B cell (primary cell): ENCODE results near the gene PMPCA. TPM values are rescaled to one million over a fixed set of nuclear protein-coding genes. Genes with fewer than 3 reads are reported as not detected.

Experiments used
- ATAC-seq: fragments of 200-7000 bp; cut with Tn5 transposase; one replicate; pipeline ENCODE4 v1.10.0; 2021; ENCODE audit warnings: low read depth, mild to moderate bottlenecking, moderate number of reproducible peaks, moderate library complexity
- CTCF ChIA-PET: fragments of 350-600 bp; sonication (Branson Sonifier 250); formaldehyde crosslinking; loops from one replicate; lab custom pipeline; 2021; ENCODE audit warnings: antibody characterized with exemption, inconsistent platforms; lab: Charles Lee
- POLR2A ChIA-PET: fragments of 350-600 bp; sonication (Branson Sonifier 250); formaldehyde crosslinking; loops from one replicate; lab custom pipeline; 2021; ENCODE audit warnings: antibody characterized with exemption; lab: Charles Lee
- DNase-seq: peaks from one replicate; pipeline ENCODE4 v3.0.0; 2013
- H2AFZ ChIP-seq: 2 replicates; pipeline ENCODE4 v1.6.1; 2012; ENCODE audit warnings: mild to moderate bottlenecking, low read depth, low read length; ENCODE audit not compliant: insufficient read depth, poor library complexity, severe bottlenecking
- H3K27ac ChIP-seq, 2 donors: 1 replicate in 1 of 2; 2 replicates in 1 of 2; pipeline ENCODE4 v1.5.1; 2012 to 2013; ENCODE audit warnings: low read length in 2 of 2, mild to moderate bottlenecking in 2 of 2, moderate library complexity in 1 of 2
- H3K27me3 ChIP-seq, 4 experiments: fragments of 200-600 bp in 1 of 4; sonication (generic) in 1 of 4; replicated peaks in 1 of 4; 1 replicate in 2 of 4; 2 replicates in 2 of 4; pipeline versions ENCODE4 v1.6.1 to v1.7.0; 2013 to 2016; ENCODE audit warnings: low read length in 3 of 4, mild to moderate bottlenecking in 2 of 4, mixed read lengths in 1 of 4, moderate library complexity in 1 of 4; ENCODE audit not compliant: insufficient read depth in 4 of 4, control insufficient read depth in 3 of 4; ENCODE audit errors: control extremely low read depth in 1 of 4
- H3K36me3 ChIP-seq, 2 experiments: replicated peaks in 1 of 2; 1 replicate in 1 of 2; 2 replicates in 1 of 2; pipeline versions ENCODE4 v1.6.1 to v1.7.1; 2013; ENCODE audit warnings: low read length in 1 of 2; ENCODE audit not compliant: insufficient read depth in 2 of 2, control insufficient read depth in 1 of 2; ENCODE audit errors: control extremely low read depth in 1 of 2, extremely low read depth in 1 of 2
- H3K4me1 ChIP-seq, 2 donors: fragments of 200-600 bp in 1 of 2; sonication (generic) in 1 of 2; 1 replicate in 1 of 2; 2 replicates in 1 of 2; pipeline versions ENCODE4 v1.5.1 to v1.6.1; 2013 to 2017; ENCODE audit warnings: low read length in 2 of 2; ENCODE audit not compliant: control insufficient read depth in 2 of 2, insufficient read depth in 2 of 2
- H3K4me2 ChIP-seq: replicated peaks from 2 replicates; pipeline ENCODE3; 2012; ENCODE audit warnings: mild to moderate bottlenecking, low read depth, low read length; ENCODE audit not compliant: poor library complexity, severe bottlenecking
- H3K4me3 ChIP-seq, 5 experiments: fragments of 200-600 bp in 1 of 5; sonication (generic) in 1 of 5; 1 replicate in 3 of 5; 2 replicates in 2 of 5; pipeline versions ENCODE4 v1.5.1 to v1.7.0; 2011 to 2016; ENCODE audit warnings: low read length in 4 of 5, mild to moderate bottlenecking in 4 of 5, low read depth in 2 of 5, control low read depth in 1 of 5, moderate library complexity in 1 of 5; ENCODE audit not compliant: insufficient read depth in 1 of 5; ENCODE audit errors: control extremely low read depth in 1 of 5, extremely low read depth in 1 of 5
- H3K79me2 ChIP-seq: fragments of 200-600 bp; sonication (generic); one replicate; pipeline ENCODE4 v1.6.0; 2016; ENCODE audit warnings: low read length; ENCODE audit not compliant: control insufficient read depth, insufficient read depth
- H3K9ac ChIP-seq: fragments of 200-600 bp; sonication (generic); 2 replicates; pipeline ENCODE4 v1.6.1; 2017; ENCODE audit warnings: mild to moderate bottlenecking, low read length, moderate library complexity
- H3K9me3 ChIP-seq, 3 donors: one replicate each; pipeline versions ENCODE4 v1.6.1 to v1.7.1; 2013; ENCODE audit warnings: low read length in 2 of 3; ENCODE audit not compliant: control insufficient read depth in 2 of 3, insufficient read depth in 1 of 3; ENCODE audit errors: control extremely low read depth in 1 of 3
- H4K20me1 ChIP-seq: 2 replicates; pipeline ENCODE4 v1.6.0; 2012; ENCODE audit warnings: mild to moderate bottlenecking, low read length; ENCODE audit not compliant: insufficient read depth, control insufficient read depth, poor library complexity, severe bottlenecking
- H3K27ac Mint-ChIP-seq: one replicate; pipeline ENCODE4 v1.8.0; 2021; ENCODE audit warnings: mixed read lengths
- H3K27me3 Mint-ChIP-seq: one replicate; pipeline ENCODE4 v1.8.0; 2021; ENCODE audit warnings: mixed read lengths
- H3K4me1 Mint-ChIP-seq: one replicate; pipeline ENCODE4 v1.8.0; 2021; ENCODE audit warnings: mixed read lengths
- H3K4me3 Mint-ChIP-seq: one replicate; pipeline ENCODE4 v1.8.0; 2021; ENCODE audit warnings: mixed read lengths
- H3K9me3 Mint-ChIP-seq: one replicate; pipeline ENCODE4 v1.8.0; 2022; ENCODE audit warnings: mixed read lengths; ENCODE audit not compliant: insufficient read depth
- EZH2 ChIP-seq: IDR thresholded peaks from 2 replicates; pipeline ENCODE4 v1.6.1; 2012; ENCODE audit warnings: borderline replicate concordance, low read depth, mild to moderate bottlenecking, moderate library complexity, low read length; ENCODE audit not compliant: insufficient read depth, poor library complexity, severe bottlenecking
- WGBS: methylation state at CpG from one replicate; pipeline ENCODE4 v1.1.5; 2013; ENCODE audit warnings: missing lambda C conversion rate; ENCODE audit not compliant: insufficient coverage; 5-methylcytosine and 5-hydroxymethylcytosine counted together
- intact Hi-C: fragments of 100-400 bp; cut with micrococcal nuclease; formaldehyde crosslinking; loops from one replicate; pipeline ENCODE4 v1.10.0; 2022
- polyA plus RNA-seq: library from polyadenylated mRNA; depleted of rRNA; stranded (reverse); fragments of >200 nt; gene quantifications from 2 replicates; pipeline ENCODE4 v1.2.3, GENCODE V29; 2012
- total RNA-seq, 2 donors: library from RNA; stranded (reverse); fragments of 120-200 nt in 1 of 2; gene quantifications; 1 replicate in 1 of 2; 2 replicates in 1 of 2; pipeline versions ENCODE4 v1.2.3 to v1.2.4, GENCODE V29; 2013 to 2022
- TF ChIP-seq, protein P1 (sequence below): fragments of 200-600 bp; IDR thresholded peaks from one replicate; pipeline ENCODE4 v1.8.0; 2022; ENCODE audit warnings: antibody characterized with exemption, mild to moderate bottlenecking

PMPCA gene
- total and polyA plus RNA-seq, 2 donors (not counting 1 experiment from before 2014, with no cell fraction given): 64.4 to 72.2 TPM

DNA sequence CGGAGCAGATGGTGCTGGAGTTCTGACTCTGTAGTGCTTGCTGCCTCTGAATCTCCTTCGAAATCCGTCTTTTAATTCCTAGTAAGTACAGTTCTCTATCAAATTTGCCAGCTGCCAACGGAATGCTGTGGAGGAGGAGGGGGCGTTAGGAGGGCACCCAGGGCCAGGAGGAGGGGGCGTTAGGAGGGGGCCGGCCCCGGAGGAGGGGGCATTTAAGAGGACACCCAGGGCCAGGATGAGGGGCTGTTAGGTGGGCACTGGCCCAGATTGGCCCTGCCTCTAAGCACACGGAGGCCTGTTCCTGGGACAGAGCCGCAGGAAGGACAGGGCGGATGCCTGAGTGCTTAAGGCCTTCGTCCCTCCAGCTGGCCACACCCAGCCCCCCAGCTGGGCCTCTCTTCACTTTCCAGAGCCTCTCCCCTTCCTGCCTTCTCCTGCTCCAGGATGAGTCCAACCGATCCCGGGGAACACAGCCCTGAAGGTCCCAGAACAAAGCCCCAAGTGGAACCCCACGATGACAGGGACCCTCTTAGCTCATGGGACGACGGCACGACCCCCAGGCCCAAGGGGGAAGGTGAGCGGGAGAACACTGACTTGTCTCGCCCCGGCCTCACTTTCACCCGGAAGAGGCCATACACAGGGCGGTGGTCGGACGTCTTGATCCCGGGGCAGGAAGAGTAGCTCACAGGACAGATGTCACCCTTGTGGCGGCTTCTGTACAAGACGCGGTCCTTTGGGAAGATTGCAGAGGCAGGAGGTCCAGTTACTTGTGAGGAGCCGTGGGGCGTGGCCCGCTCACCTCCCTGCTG is 19.4 kb downstream of the PMPCA start:
- H2AFZ ChIP-seq: no peak overlapping the region
- Mint-ChIP-seq H3K4me1 (no peaks in the 10 kb centered on the region), H3K27me3 (no peaks in the 10 kb centered on the region), H3K27ac (no peak overlapping the region), H3K4me3 (no peak overlapping the region), H3K9me3 (no peaks in the 10 kb centered on the region)
- H3K36me3 ChIP-seq: peaks cover 0 to 29% of the 10 kb centered on the region in 2 experiments
- DNase-seq: no peak
- H3K4me2 ChIP-seq: no peak overlapping the region
- no peaks in the 10 kb centered on the region for H3K9me3 ChIP-seq
- no peak for TF ChIP-seq EZH2
- TF ChIP-seq, protein P1, sequence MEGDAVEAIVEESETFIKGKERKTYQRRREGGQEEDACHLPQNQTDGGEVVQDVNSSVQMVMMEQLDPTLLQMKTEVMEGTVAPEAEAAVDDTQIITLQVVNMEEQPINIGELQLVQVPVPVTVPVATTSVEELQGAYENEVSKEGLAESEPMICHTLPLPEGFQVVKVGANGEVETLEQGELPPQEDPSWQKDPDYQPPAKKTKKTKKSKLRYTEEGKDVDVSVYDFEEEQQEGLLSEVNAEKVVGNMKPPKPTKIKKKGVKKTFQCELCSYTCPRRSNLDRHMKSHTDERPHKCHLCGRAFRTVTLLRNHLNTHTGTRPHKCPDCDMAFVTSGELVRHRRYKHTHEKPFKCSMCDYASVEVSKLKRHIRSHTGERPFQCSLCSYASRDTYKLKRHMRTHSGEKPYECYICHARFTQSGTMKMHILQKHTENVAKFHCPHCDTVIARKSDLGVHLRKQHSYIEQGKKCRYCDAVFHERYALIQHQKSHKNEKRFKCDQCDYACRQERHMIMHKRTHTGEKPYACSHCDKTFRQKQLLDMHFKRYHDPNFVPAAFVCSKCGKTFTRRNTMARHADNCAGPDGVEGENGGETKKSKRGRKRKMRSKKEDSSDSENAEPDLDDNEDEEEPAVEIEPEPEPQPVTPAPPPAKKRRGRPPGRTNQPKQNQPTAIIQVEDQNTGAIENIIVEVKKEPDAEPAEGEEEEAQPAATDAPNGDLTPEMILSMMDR: no peak
- intact Hi-C loops: no loop called here
- no peak overlapping the region for H3K9ac ChIP-seq
- no peaks in the 10 kb centered on the region for H3K27me3 ChIP-seq
- no peak for ATAC-seq
- peaks cover 25% of the 10 kb centered on the region for H4K20me1 ChIP-seq
- H3K4me1 ChIP-seq: no peaks in the 10 kb centered on the region
- peaks cover 8% of the 10 kb centered on the region for H3K79me2 ChIP-seq
- ChIA-PET CTCF (no interaction called here), POLR2A (no interaction called here)
- WGBS: 94% methylated on average over 26 of the region's 32 CpGs
- H3K4me3 ChIP-seq: no peak overlapping the region
- no peak overlapping the region for H3K27ac ChIP-seq

DNA sequence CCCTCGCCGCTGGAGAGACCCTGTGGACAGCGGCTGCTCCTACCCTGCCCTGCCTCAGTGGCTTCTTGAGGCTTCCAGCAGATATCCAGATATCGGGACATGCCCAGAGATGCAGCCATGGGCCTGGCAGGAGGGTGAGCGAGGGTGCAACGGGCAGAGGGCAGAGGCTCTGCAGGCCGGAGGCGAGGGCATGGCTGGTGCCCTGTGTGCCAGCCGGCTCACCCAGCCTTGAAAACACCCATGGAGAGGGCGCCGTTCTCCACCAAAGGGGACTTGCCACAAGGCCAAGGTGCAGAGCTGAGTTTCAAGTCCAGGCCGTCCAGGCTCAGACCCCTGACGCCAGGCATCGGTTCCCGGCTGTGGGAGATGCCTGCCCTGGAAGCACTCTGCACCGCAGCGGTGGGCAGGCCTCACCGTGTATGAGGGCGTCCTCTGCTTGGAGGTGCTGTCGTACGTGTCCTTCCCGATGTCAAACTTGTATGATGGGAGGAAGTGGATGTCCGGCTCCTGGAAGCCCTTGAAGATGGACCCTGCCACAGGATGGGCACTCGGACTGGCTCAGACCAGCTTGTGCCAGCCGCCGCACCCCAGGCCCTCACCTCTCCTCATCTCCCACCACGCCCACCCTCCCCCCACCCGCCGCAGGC is 20.3 kb downstream of the PMPCA start:
- H3K36me3 ChIP-seq: peaks cover 0 to 28% of the 10 kb centered on the region in 2 experiments
- H3K4me3 ChIP-seq: no peak overlapping the region
- ChIA-PET POLR2A (no interaction called here), CTCF (no interaction called here)
- TF ChIP-seq, protein P1: no peak
- TF ChIP-seq EZH2: no peak
- Mint-ChIP-seq H3K4me1 (no peaks in the 10 kb centered on the region), H3K27me3 (no peaks in the 10 kb centered on the region), H3K4me3 (no peak overlapping the region), H3K27ac (no peak overlapping the region), H3K9me3 (no peaks in the 10 kb centered on the region)
- H3K9ac ChIP-seq: no peak overlapping the region
- H3K4me2 ChIP-seq: no peak overlapping the region
- no peak overlapping the region for H2AFZ ChIP-seq
- no peaks in the 10 kb centered on the region for H3K27me3 ChIP-seq
- no peaks in the 10 kb centered on the region for H3K4me1 ChIP-seq
- no peak overlapping the region for H3K27ac ChIP-seq
- intact Hi-C loops: no loop called here
- WGBS: 96% methylated on average over 19 of the region's 29 CpGs
- peaks cover 33% of the 10 kb centered on the region for H4K20me1 ChIP-seq
- peaks cover 16% of the 10 kb centered on the region for H3K79me2 ChIP-seq
- DNase-seq (no peak), ATAC-seq (no peak)
- H3K9me3 ChIP-seq: no peaks in the 10 kb centered on the region
